ENCODE results near the gene DEGS2.

- TF ChIP-seq, protein P1, sequence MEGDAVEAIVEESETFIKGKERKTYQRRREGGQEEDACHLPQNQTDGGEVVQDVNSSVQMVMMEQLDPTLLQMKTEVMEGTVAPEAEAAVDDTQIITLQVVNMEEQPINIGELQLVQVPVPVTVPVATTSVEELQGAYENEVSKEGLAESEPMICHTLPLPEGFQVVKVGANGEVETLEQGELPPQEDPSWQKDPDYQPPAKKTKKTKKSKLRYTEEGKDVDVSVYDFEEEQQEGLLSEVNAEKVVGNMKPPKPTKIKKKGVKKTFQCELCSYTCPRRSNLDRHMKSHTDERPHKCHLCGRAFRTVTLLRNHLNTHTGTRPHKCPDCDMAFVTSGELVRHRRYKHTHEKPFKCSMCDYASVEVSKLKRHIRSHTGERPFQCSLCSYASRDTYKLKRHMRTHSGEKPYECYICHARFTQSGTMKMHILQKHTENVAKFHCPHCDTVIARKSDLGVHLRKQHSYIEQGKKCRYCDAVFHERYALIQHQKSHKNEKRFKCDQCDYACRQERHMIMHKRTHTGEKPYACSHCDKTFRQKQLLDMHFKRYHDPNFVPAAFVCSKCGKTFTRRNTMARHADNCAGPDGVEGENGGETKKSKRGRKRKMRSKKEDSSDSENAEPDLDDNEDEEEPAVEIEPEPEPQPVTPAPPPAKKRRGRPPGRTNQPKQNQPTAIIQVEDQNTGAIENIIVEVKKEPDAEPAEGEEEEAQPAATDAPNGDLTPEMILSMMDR (conservative IDR thresholded peaks at IDR 0.05): no peak
- TF ChIP-seq ZFX (IDR thresholded peaks at IDR 0.05): no peak
Observed at GRCh38 chr14:100098171-100098570, 61.3 kb downstream of the DEGS2 start.
